Measurements from ENCODE around the gene ZNF587. TPM values are rescaled to one million over a fixed set of nuclear protein-coding genes. Genes with fewer than 3 reads are reported as not detected.
"Not testable (repeated sequence)": the region's sequence is repeated elsewhere in the genome, so short reads cannot be mapped to it uniquely, and the experiment has no call there.

The ZNF587 gene
- total and polyA plus RNA-seq, 2 of the 13 experiments (the other 11 are each of a cell fraction or from before 2014, with no cell fraction given), result 8.7 to 17.5 TPM

DNA sequence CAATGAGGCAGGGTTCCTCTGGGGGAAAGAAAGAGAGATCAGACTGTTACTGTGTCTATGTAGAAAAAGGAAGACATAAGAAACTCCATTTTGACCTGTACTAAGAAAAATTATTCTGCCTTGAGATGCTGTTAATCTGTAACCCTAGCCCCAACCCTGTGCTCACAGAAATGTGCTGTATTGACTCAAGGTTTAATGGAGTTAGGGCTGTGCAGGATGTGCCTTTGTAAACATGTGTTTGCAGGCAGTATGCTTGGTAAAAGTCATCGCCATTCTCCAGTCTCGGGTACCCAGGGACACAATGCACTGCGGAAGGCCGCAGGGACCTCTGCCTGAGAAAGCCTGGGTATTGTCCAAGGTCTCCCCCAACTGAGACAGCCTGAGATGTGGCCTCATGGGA lies 26.1 kb upstream of the ZNF587 start (continued):
- TF ChIP-seq, protein P1, sequence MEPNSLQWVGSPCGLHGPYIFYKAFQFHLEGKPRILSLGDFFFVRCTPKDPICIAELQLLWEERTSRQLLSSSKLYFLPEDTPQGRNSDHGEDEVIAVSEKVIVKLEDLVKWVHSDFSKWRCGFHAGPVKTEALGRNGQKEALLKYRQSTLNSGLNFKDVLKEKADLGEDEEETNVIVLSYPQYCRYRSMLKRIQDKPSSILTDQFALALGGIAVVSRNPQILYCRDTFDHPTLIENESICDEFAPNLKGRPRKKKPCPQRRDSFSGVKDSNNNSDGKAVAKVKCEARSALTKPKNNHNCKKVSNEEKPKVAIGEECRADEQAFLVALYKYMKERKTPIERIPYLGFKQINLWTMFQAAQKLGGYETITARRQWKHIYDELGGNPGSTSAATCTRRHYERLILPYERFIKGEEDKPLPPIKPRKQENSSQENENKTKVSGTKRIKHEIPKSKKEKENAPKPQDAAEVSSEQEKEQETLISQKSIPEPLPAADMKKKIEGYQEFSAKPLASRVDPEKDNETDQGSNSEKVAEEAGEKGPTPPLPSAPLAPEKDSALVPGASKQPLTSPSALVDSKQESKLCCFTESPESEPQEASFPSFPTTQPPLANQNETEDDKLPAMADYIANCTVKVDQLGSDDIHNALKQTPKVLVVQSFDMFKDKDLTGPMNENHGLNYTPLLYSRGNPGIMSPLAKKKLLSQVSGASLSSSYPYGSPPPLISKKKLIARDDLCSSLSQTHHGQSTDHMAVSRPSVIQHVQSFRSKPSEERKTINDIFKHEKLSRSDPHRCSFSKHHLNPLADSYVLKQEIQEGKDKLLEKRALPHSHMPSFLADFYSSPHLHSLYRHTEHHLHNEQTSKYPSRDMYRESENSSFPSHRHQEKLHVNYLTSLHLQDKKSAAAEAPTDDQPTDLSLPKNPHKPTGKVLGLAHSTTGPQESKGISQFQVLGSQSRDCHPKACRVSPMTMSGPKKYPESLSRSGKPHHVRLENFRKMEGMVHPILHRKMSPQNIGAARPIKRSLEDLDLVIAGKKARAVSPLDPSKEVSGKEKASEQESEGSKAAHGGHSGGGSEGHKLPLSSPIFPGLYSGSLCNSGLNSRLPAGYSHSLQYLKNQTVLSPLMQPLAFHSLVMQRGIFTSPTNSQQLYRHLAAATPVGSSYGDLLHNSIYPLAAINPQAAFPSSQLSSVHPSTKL (CRISPR knock-in tag; IDR thresholded peaks at IDR 0.05), result peak; percentile 70
- TF ChIP-seq HNF1B (CRISPR knock-in tag; IDR thresholded peaks at IDR 0.05) (peak; percentile 85), FOXK1 (CRISPR knock-in tag; IDR thresholded peaks at IDR 0.05; ENCODE audit: borderline replicate concordance, low read depth) (peak; percentile 72; the same call in 1 of the 2 replicates), ERF (CRISPR knock-in tag; IDR thresholded peaks at IDR 0.05) (0 out of 2 replicates have a peak, but pooled peaks have one; percentile 23), HDAC2 (CRISPR knock-in tag; IDR thresholded peaks at IDR 0.05) (peak; percentile 59; the same call in 1 of the 2 replicates), ISL2 (CRISPR knock-in tag; IDR thresholded peaks at IDR 0.05) (0 out of 2 replicates have a peak, but pooled peaks have one; percentile 20), ETV5 (CRISPR knock-in tag; IDR thresholded peaks at IDR 0.05; ENCODE audit: borderline replicate concordance) (peak; percentile 45; the same call in 1 of the 2 replicates), MED1 (CRISPR knock-in tag; IDR thresholded peaks at IDR 0.05) (peak; percentile 44; the same call in 1 of the 2 replicates), NR2F6 (CRISPR knock-in tag; IDR thresholded peaks at IDR 0.05) (peak; percentile 21; the same call in 1 of the 2 replicates), DRAP1 (CRISPR knock-in tag; IDR thresholded peaks at IDR 0.05) (peak; percentile 20; the same call in 1 of the 2 replicates), RXRB (CRISPR knock-in tag; IDR thresholded peaks at IDR 0.05; ENCODE audit: borderline replicate concordance) (0 out of 2 replicates have a peak, but pooled peaks have one; percentile 40), SAP130 (CRISPR knock-in tag; IDR thresholded peaks at IDR 0.05; ENCODE audit: low read depth) (peak; percentile 88), FOXA3 (CRISPR knock-in tag; IDR thresholded peaks at IDR 0.05) (peak; percentile 95), HDAC1 (CRISPR knock-in tag; IDR thresholded peaks at IDR 0.05) (0 out of 2 replicates have a peak, but pooled peaks have one; percentile 18), SOX13 (CRISPR knock-in tag; conservative IDR thresholded peaks at IDR 0.05 in 1 of 2, IDR thresholded peaks at IDR 0.05 in 1 of 2) (peak in 1 of 2 experiments; percentile 28; a peak in 1 of 4 replicates)
- TF ChIP-seq, protein P2, sequence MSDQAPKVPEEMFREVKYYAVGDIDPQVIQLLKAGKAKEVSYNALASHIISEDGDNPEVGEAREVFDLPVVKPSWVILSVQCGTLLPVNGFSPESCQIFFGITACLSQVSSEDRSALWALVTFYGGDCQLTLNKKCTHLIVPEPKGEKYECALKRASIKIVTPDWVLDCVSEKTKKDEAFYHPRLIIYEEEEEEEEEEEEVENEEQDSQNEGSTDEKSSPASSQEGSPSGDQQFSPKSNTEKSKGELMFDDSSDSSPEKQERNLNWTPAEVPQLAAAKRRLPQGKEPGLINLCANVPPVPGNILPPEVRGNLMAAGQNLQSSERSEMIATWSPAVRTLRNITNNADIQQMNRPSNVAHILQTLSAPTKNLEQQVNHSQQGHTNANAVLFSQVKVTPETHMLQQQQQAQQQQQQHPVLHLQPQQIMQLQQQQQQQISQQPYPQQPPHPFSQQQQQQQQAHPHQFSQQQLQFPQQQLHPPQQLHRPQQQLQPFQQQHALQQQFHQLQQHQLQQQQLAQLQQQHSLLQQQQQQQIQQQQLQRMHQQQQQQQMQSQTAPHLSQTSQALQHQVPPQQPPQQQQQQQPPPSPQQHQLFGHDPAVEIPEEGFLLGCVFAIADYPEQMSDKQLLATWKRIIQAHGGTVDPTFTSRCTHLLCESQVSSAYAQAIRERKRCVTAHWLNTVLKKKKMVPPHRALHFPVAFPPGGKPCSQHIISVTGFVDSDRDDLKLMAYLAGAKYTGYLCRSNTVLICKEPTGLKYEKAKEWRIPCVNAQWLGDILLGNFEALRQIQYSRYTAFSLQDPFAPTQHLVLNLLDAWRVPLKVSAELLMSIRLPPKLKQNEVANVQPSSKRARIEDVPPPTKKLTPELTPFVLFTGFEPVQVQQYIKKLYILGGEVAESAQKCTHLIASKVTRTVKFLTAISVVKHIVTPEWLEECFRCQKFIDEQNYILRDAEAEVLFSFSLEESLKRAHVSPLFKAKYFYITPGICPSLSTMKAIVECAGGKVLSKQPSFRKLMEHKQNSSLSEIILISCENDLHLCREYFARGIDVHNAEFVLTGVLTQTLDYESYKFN (CRISPR knock-in tag; conservative IDR thresholded peaks at IDR 0.05), result peak; percentile 55
- TF ChIP-seq NR2F6, SOX13 (IDR thresholded peaks at IDR 0.05): not testable (repeated sequence)
